Suppressor macrophage (primary cell): ENCODE results near the gene SLC26A6.
A peak's percentile ranks its signal among the peaks of the same experiment; 100 is the strongest.

ENCODE experiments used
- DNase-seq, 4 experiments: peaks; one replicate each; pipeline ENCODE4 v3.0.0-alpha.2; 2020 to 2022

The SLC26A6 gene

GRCh38 chr3:48631516-48632448 is 3.5 kb downstream of the SLC26A6 start:
- DNase-seq = no peak

- DNase-seq = no peak
Measured at GRCh38 chr3:48630833-48631232, 4.4 kb downstream of the SLC26A6 start.

- DNase-seq = no peak
Measured at GRCh38 chr3:48630407-48630806, 4.9 kb downstream of the SLC26A6 start.

GRCh38 chr3:48629894-48630293 is 5.4 kb downstream of the SLC26A6 start:
- DNase-seq = no peak

- DNase-seq = no peak
Measured at GRCh38 chr3:48628277-48629017, 6.8 kb downstream of the SLC26A6 start.

- DNase-seq = no peak
Measured at GRCh38 chr3:48625600-48625999, 9.7 kb downstream of the SLC26A6 start.

- no peak for DNase-seq
Measured at GRCh38 chr3:48624767-48625166, 10.5 kb downstream of the SLC26A6 start.

GRCh38 chr3:48623851-48624547 is 11.3 kb downstream of the SLC26A6 start:
- no peak for DNase-seq

GRCh38 chr3:48621461-48621869 is 13.8 kb downstream of the SLC26A6 start, which contains the start of gene TMEM89:
TSS of gene TMEM89 (minus strand) at chr3:48621769. CDS start at chr3:48621756, 13 bp downstream.
- no peak for DNase-seq

- no peak for DNase-seq
Measured at GRCh38 chr3:48619541-48620524, 15.4 kb downstream of the SLC26A6 start.

GRCh38 chr3:48617559-48617958 is 17.7 kb downstream of the SLC26A6 start:
- peak in 1 of 4 experiments; percentile 18 for DNase-seq

- DNase-seq = peak; percentile 60 to 88 (median 73)
Measured at GRCh38 chr3:48614044-48614443, 21.2 kb downstream of the SLC26A6 start.

- no peak for DNase-seq
Measured at GRCh38 chr3:48612309-48612708, 23.0 kb downstream of the SLC26A6 start.

- peak; percentile 97 to 98 (median 98) for DNase-seq
Measured at GRCh38 chr3:48609088-48610005, 25.9 kb downstream of the SLC26A6 start, which contains the start of gene UQCRC1. TSS of gene UQCRC1 (minus strand) at chr3:48609646. CDS start at chr3:48609620, 26 bp downstream.

GRCh38 chr3:48607519-48607918 is 27.7 kb downstream of the SLC26A6 start:
- peak; percentile 16 to 43 (median 36) for DNase-seq

GRCh38 chr3:48601622-48601994 is 33.7 kb downstream of the SLC26A6 start:
- DNase-seq = no peak

- no peak for DNase-seq
Measured at GRCh38 chr3:48600711-48601621, 34.3 kb downstream of the SLC26A6 start.

GRCh38 chr3:48599509-48600285 is 35.6 kb downstream of the SLC26A6 start:
- no peak for DNase-seq
